Raji (cell line): ENCODE results near the gene ZNF750.

Experiments used
- POLR2A ChIP-seq: IDR thresholded peaks from 2 replicates; pipeline ENCODE4 v1.6.1; 2011; ENCODE audit warnings: low read depth, low read length, control low read depth; ENCODE audit not compliant: insufficient read depth

ZNF750 gene

DNA sequence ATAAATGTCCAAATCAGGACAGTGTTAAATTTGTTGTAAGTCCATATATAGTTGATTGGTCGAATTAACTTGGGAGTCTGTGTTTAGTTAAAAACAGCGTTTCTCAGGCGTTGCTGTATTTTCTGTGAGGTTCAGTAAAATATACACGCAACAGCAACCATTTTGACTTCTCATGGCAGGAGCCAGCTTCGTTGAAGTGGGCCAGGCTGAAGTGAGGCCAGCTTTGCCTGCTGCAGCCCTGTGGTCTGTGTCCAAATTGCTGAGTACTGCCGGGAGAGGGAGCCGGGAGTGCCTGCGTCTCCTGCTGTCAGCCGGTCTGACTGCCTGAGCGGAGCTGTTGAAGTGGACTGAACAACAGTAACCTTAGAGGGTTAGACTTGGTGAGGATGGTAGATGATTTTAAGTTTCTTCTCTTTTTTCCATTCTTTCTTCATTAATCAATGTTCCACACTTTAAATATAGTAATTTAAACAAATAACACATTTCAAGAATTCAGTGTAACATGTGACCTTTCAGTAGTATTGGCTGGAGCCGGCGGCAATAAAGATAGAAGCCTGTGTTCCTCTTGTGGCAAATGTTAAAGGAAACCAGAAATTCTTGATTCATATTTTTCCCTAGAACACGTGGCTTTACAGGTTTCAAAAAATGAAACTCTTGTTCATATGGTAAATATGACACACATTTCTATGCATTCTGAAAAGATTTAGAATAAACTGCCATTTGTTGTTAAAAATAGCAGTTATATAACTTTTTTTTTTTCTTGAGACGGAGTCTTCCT, 37.0 kb upstream of the ZNF750 start:
- no peak for TF ChIP-seq POLR2A

DNA sequence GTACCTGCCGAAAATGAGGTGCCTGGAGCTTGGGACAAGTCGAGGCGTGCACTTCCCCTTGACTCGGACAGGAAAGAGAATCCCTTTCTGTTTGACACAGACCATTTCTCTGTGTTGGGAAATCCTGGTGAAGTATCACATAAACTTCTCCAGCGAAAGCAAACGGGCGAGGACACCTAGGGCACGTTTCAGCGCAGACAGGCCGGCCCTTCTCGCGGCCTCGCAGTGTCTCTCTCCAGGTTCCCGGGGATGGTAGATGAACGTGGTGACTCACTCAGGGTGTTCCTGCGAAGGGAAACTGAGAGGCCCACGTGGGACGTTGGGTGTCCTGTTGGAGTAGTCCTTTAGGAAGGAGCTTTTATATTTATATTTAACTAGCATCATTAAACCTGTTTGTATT, 36.3 kb upstream of the ZNF750 start:
- no peak for TF ChIP-seq POLR2A

DNA sequence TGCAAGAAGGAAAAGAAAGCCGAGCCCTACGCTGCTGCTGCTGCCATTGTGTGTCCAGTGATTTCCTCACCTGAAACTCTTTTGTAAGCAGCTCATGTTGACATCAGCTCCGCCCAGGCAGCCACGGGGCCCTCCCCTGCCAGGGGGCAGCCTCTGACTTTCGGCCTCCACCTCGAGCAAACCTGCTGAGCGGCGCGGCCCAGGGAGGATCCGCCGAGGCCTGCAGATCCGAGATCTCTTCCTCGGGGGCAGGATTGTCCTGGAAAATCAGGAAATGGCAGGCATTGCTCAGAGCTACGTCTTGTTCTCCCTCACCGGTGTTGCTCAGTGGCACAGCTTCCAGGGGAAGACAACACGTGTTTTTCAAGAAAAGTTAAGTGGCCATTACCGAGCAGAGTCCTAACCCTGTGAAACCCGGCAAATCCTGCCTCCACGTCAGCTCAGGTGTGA, 35.6 kb upstream of the ZNF750 start:
- TF ChIP-seq POLR2A = no peak

DNA sequence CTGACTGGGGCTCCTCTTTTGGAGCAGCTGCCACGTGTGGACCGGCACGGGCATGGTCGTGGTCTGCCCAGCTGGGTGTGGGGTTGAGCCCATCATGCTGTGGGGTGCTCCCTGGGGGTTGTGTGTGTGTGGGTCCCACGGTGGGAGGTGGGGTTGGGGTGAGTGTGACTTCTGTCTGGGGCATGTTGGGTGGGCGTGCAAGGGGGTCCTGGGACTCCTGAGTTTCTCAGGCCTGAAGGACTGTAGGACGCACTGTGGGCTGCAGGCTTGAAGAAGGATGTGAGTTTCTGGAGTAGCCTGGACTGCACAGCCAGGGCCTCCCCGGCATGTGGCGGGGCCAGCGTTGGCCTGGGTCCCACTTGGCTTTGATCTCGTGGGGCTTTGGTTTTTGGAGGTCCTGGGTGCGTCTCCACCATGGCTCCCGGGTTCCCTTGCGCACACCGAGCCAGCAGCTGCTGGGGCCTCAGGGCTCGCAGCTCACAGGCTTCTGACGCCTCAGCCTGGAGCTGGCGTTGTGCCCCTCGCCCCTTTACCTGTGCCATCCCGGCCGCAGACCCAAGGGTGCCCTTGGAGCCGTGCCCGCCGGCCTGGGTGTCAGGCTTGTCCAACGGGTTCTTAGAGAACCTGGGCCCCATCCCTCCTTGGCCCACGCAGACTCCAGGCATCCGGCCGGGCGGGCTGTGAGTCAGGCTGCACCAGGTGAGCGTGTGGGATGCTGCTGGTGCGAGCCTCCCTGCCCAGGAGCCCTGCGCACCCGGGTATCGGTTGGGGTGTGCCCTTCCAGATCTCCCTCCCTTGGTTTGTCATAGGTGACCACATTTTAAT, 34.4 kb upstream of the ZNF750 start:
- TF ChIP-seq POLR2A = no peak

DNA sequence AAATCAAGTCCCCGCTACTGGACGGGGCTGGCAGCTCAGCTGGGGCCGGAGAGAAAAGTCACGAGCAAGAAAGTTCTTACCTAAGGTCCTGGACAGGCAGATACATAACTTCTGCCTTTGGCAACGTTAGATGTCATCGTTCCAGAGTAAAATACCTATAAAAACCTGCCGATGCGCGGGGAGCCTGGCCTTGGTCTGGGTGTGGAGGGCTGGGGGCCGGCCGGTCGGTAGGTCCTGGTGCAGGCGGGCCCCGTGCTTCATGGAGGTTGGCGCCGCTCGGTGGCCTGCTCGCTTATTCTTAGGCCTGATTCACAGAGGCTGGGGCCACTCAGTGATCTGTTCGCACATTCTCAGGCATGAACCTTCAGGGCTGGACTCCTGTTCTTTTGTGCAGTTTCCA, 33.7 kb upstream of the ZNF750 start:
- no peak for TF ChIP-seq POLR2A

DNA sequence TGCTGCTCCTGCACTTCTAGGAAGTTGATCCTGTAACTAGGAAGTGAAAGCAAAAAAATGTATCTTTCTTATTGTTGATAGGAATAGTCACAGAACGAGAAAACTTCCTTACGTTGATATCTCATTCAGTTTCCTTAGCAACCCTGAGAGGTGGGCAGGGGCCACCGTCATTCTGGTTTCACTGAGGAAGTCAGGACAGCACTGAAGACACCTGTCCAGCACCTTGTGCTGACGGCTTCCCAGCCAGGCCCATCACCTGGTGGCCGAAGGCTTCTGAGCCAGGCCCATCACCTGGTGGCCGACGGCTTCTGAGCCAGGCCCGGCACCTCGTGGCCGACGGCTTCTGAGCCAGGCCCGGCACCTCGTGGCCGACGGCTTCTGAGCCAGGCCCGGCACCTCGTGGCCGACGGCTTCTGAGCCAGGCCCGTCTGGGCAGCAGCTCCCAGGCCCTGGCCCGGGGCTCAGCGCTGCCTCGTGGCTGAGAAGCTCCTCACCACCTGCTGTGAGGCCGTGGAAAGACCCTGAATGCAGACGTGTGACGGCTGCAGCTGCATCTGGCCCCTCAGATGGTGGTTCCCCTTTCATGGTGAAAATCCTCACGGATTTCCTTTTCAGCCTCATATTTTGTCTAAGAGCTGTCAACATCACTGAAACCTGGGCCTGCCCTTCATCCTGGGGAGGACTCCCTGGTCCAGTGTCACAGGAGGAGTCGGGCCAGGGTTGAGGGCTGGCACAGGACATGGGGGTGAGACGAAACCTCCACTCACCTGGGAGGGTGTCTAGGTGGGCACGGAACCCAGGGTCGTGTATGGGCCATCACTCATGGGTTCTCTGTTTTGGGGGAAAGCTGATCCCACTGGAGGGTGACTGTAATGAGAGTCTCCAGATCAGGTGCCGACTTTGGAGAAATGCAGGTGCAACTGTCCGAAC, 33.0 kb upstream of the ZNF750 start:
- no peak for TF ChIP-seq POLR2A

DNA sequence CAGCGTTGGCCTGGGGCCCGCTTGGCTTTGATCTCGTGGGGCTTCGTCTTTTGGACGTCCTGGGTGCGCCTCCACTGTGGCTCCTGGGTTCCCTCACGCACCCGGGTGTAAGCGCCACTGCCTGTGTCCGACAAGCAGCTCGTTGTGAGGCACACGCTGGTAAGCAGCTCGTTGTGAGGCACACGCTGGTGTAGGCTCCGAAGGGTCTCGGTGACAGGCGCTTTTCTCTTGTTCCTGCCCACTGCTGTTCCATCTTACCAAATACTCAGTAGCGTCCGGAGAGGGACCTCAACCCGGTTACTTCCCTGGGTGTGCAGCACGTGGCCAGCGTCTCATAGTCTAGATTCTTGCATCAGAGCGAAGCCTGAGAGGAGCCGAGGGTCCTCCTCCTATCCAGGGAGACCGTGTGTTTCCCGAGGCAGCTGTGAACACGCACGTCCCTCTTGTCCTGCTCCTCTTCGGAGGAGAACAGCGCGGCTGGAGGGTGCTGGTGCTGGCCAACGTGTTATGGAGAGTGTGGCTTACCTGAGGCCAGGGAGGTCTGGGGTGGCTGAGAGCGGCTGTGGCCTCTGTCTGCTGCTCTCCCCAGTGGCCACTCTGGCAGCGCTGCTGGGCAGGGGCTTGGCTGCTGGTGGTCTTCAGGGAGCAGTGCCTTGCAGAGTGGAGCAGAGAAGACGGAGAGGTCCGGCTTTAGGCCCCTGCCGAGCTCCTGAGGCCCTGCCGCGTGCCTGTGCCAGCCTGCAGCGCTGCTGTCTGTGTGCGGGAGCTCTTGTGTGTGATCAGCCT, 32.1 kb upstream of the ZNF750 start:
- no peak for TF ChIP-seq POLR2A

DNA sequence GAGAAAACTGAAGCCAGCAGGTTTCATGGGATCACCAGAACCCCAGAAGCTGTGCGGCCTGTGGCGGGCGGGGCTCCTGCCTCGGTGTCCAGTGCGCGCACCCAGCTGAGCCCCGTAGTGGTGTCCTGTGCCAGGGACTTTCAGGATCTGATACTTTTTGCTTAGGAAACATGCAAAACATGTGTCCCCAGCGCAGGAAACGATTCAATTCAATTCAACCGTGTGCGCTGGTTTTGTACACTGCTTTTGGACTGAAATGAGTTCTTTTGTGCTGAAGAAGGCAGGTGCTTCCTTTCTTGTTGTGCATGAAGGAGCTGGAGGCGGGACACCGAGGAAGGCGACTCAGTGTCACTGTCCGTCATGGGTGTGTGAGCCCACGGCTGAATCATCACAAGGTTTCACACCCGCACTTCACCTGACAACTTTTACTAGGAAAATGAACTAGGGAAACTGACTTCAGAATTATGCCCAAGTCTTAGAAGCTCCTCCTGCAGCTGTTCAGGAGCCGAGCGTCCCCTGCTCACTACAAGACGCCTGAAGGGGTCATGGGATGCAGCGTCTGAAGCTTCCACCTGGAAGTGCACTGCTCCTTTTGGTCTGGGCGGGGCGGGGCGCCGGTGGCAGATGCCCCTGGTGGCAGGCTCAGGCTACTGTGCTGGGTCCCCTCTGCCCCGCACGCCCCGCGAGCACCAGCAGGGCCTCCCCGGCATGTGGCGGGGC, 31.4 kb upstream of the ZNF750 start:
- no peak for TF ChIP-seq POLR2A

DNA sequence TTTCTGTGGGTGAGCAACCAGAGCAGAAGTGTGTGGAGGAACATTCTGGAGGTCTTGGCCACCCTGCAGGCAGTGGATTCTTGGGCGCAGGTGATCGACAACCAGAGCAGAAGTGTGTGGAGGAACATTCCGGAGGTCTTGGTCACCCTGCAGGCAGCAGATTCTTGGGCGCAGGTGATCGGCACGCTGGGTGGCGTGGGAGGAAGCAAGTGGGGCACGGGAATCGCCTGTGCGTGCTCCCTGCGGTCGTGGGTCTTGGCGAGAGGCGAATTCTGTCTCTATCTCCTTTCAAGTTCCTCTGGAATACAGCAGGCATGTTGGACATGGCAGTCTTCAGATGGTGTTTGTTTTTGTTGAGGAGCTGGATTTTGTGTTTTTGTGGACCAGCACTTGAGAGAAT, 30.7 kb upstream of the ZNF750 start:
- no peak for TF ChIP-seq POLR2A

DNA sequence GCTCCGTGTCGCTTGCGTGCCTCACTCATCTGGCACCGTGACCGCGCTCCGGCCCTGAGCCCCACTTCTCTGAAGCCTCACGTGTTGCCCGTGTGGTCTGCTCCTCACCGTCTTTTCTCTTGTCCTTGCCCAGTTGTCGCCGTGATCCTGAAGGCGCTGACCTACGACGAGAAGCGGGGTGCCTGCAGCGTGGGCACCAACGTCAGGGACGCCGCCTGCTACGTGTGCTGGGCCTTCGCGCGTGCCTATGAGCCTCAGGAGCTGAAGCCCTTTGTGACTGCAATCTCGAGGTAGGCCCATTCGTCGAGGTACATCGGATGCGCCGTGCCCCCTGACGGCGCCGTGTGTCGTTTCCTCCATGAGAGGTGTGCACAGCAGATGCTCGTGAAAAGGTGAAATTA, 30.3 kb upstream of the ZNF750 start:
- no peak for TF ChIP-seq POLR2A

DNA sequence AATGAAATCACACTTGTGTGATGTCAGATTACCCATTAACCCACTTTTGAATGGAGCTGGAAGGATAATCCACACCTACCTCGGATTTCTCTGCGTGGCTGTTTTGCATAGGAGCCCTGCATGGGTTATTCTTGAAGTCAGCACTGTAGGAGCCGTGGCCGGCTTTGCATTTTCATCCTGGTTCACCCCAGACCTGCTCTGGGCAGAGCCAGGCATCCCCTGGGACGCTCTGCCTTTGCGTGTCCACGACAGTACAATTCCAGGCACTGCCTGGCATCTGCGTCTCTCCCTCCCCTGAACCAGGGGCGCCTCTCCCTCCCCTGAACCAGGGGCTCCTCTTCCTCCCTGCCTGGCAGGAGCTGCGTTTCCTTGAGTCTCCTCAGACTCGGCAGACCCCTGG, 29.7 kb upstream of the ZNF750 start:
- TF ChIP-seq POLR2A = no peak

DNA sequence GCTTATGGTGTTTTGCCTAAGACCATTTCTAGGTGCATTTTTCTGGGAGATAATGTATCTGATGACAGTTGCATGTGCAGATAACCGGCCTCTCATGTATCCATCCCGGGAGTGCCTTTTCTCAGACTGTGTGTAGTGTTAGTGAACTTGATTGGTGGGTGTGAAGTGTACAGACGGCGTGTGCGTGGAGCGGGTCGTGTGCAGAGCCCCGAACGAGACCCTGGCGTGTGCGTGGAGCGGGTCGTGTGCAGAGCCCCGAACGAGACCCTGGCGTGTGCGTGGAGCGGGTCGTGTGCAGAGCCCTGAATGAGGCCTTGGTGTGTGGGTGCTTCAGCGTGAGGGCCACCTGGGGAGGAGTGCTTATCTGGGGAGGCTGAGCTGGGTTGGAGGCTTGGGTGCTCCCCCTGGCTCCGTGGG, 28.9 kb upstream of the ZNF750 start:
- TF ChIP-seq POLR2A = no peak

DNA sequence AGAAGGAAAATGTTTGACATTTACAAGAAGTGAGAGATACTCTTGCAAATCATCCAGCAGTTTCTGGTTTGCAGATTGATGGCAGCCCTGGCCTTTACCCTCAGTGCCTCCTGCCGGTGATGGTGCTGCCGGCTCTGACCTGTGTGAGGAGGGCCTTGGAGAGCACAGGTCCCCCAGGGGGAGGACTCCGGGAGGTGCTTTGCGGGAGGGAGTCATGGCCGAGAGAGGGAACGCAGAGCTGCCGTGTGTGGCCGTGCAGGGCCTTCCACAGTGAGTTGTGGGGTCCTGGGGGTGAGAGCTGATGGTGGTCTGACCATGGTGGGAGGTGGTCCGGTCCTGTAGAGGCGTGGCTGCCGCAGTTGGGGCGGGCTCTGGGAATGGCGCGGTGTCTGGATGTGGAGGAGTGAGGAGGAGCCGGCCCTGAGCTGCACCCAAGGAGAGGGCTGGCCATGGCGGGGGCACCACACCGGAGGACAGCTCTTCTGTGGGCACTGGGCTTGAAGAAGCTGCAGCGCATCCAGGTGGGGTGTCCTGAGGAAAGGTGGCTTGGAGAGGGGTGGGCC, 28.0 kb upstream of the ZNF750 start:
- no peak for TF ChIP-seq POLR2A
